Lung microvascular endothelial cell (primary cell): ENCODE measurements around the gene PCSK6. TPM values are rescaled to one million over a fixed set of nuclear protein-coding genes. Genes with fewer than 3 reads are reported as not detected.
"Not testable (repeated sequence)": the region's sequence is repeated elsewhere in the genome, so short reads cannot be mapped to it uniquely, and the experiment has no call there.

Experiments used
- DNase-seq, 2 donors: peaks; one replicate each; pipeline versions ENCODE4 v3.0.0 to v3.0.0-alpha.2; 2010; ENCODE audit warnings: low read depth in 2 of 2
- total RNA-seq: library from RNA; depleted of rRNA; stranded (reverse); fragments of >200 nt; gene quantifications from 2 replicates; pipeline ENCODE4 v1.2.1, GENCODE V29; 2014

The PCSK6 gene
- total RNA-seq, 1 donor from 2014 or later, result 38.9 TPM

- DNase-seq, result no peak
Measured at GRCh38 chr15:101310508-101310907, 179.0 kb downstream of the PCSK6 start.

GRCh38 chr15:101310161-101310480 is 179.4 kb downstream of the PCSK6 start:
- no peak for DNase-seq

GRCh38 chr15:101309436-101310160 is 179.9 kb downstream of the PCSK6 start:
- DNase-seq, result no peak

DNA sequence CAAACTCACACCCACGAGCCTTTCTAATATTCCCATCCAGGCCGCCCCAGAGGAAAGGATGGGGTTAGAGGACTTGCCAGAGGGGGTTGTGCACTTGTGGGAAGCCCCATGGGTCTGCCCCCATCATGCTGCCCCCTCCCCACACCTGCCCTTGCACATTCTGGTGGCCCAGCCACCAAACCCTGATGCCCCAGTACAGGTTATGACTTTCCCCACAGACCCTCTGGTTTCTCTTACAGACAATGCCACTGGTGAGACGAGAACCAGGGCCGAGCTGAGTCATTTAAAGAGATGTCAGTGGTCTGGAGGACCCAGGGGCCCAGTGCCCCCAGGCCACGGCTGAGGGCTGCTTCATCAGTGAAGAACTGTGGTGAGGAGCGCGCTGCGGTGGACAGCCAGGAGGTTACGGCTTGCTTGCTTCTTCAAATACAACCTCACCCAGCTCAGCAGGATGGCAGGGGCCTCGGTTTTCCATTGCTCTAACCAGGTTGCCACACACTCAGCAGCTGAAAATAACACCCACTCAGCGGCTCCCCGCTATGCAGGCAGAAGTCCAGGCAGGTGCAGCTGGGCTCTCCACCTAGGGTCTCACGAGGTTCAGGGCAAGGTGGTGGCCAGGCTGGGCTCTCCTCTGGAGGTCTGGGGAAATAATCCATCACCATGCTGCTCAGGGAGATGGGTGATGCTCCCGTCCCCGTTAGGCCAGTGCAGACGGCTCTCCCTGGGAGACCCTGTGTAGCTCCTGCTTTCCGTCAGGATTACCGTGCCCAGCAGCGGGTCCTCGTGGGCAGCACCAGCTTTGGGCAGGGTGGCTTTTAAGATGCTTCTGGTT is 180.7 kb downstream of the PCSK6 start:
- no peak for DNase-seq

GRCh38 chr15:101307897-101308603 is 181.5 kb downstream of the PCSK6 start:
- DNase-seq, result no peak

DNA sequence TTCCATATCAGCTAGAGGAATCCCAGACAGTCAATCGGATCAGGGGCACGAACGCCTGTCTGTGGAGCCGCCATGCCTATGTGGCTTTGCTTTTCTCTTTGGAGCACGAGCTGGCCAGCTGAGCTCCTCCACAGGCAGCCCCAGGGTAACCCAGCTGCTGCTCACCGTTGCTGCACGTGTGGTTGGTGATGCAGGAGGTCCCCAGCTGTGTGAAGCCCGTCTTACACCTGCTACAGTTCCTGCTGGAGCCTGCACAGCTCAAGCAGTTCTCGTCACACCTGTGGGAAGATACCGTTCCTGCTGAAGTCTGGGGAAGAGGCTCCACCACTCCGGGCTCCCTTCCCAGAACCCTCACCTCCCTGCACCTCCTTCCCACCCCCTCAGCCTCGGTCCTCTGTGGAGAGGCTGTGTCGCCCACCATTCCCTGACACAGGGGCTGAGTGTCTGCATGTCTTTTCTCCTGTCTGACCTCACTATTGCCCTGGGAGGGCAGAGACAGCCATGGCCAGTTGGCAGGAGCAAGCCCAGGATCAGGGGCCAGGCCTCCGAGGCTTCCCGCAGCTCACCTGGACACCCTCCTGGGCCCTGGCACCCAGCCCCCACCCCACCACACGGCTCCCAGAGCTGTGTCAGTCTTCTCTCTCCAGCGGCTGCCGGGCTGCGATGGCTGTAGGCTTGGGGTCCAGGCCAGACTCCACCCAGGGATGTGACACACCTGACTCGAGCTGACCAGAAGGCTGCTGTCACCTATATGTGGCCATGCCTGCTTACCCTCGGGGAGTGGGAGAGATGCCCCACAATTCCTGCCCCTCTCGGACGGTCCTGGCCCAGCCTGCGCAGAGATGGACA is 182.2 kb downstream of the PCSK6 start:
- no peak for DNase-seq

GRCh38 chr15:101306341-101307047 is 183.0 kb downstream of the PCSK6 start:
- no peak for DNase-seq

GRCh38 chr15:101305820-101306255 is 183.7 kb downstream of the PCSK6 start:
- DNase-seq, result no peak

- DNase-seq, result no peak
Measured at GRCh38 chr15:101303408-101303807, 186.1 kb downstream of the PCSK6 start.

DNA sequence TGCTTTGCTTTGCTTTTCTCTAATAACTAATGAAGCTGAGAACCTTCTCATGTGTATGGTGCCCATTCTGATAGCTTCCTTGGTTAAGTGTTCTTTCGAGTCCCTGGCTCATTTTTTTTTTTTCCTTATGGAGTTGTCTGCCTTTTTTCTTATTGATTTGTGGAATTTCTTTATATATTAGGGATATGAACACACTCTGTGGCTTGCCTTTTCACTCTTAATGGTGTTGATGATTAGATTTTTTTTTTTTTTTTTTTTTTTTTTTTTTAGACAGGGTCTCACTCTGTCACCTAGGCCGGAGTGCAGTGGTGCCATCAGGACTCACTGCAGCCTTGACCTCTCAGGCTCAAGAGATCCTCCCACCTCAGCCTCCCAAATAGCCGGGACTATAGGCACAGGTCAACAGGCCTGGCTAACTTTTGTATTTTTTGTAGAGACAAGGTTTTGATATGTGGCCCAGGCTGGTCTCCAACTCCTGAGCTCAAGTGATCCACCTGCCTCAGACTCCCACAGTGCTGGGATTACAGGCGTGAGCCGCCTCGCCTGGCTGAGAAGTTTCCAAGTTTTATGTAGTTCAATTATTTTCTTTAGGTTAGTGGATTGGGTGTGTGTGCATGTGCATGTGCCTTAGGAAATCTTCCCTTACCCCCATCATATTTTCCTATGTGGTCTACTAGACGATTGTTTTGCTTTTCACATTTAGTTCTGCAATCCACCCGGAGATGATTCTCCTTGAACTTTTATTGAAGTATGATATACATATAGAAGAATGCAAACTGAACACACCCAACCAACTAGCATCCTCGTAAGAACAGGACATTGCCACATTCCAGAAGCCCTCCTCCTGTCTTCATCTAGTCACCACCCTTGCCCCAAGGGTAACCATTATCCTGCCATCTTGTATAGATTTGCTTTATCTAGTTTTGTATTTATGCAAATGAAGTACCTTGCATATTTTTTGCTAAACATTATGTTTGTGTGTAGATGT is 192.8 kb downstream of the PCSK6 start:
- DNase-seq, result no peak

GRCh38 chr15:101295607-101296161 is 193.8 kb downstream of the PCSK6 start:
- DNase-seq, result peak in 1 of 2 donors; percentile 19

- DNase-seq, result peak; percentile 97 to 98
Measured at GRCh38 chr15:101294731-101295606, 194.5 kb downstream of the PCSK6 start, which contains the start of gene SNRPA1. Gene SNRPA1 (minus strand): TSS chr15:101295248. CDS start chr15:101295178, 70 bp downstream.

DNA sequence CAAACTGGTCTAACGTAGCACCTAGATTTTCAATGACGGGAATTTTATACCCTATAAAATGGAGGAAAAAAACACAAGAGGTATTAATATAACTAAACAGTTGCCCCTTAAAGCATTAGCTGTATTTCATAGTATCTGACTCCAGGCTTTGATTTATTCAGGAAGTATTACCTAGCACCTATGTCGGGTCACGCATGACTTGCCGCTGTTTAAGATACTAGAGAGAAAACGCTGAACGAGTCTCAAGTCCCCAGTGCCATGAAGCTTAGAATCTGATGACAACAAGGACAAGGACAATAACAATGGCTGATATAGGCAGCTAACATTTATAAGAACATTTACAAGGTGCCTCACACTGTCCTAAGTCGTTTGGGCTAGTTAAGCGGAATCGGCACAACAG is 196.4 kb downstream of the PCSK6 start:
- no peak for DNase-seq

- peak; percentile 61 to 72 for DNase-seq
Measured at GRCh38 chr15:101288905-101289513, 200.5 kb downstream of the PCSK6 start.

- DNase-seq, result not testable (repeated sequence)
Measured at GRCh38 chr15:101287342-101287741, 202.2 kb downstream of the PCSK6 start.

- DNase-seq, result no peak
Measured at GRCh38 chr15:101286471-101287114, 202.9 kb downstream of the PCSK6 start.

- no peak for DNase-seq
Measured at GRCh38 chr15:101283931-101284330, 205.6 kb downstream of the PCSK6 start.
